ENCODE data around the gene WNT3A.

The WNT3A gene

DNA sequence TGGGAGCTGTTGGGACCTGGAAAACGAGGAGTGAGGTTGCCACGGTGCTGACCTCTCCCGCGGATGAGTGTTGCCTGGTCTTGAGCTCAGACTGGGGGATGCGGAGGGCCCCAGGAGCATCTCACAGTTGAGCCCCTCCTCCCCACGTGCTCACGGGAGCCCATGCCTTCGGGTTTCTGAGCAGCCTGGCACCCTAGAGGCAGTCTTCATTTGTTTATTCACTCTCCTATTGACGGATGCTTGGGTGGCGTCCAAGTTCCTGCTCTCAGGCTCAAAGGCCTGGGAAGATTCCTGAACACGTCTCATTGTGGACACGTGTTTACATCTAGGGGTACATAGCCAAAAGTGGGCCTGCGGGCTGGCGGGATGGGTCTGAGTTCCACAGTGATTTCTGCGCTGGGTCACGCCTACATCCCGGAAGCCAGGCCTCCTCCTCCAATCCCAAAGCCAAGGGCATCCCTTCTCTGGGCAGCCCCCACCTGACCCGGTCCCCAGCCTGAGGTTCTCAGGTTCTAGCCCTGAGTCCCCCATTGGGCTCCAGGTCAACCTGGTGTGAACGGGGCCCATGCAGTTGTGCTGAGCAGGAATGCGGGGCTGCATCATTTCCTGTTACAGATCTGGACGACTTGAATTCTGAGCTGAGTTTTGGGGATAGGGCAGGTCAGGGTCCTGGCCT, 14.7 kb downstream of the WNT3A start:
- H3K27me3 ChIP-seq (ENCODE audit: insufficient read depth, low read length), result peaks cover 3% of the 10 kb centered on the region
- H3K4me3 ChIP-seq (ENCODE audit: low read length), result no peak overlapping the region
- H3K9me3 ChIP-seq (ENCODE audit: low read length), result peaks cover 5% of the 10 kb centered on the region

DNA sequence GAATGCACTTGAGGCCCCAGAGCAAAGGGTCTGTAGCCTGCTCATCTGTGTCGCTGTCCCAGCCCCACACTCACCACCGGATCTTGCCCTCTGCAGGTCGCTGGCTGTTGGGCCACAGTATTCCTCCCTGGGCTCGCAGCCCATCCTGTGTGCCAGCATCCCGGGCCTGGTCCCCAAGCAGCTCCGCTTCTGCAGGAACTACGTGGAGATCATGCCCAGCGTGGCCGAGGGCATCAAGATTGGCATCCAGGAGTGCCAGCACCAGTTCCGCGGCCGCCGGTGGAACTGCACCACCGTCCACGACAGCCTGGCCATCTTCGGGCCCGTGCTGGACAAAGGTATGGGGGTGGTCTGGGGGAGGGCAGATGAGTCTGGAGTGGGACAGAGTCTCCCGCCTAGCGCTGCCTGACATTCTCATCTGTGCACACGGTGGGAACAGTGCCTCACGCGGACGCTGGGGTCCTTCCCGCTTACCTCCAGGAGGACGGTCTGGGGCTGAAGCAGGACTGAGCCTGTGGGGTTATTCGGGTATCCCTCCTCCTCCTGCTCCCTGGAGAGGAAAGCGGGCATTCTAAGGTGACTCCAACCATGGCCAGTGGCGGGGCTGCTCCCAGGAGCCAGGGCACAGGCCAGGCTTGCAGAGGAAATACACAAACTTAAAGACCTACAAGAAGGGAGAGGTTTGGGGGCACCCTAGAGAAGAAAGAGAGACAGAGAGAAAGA, 15.9 kb downstream of the WNT3A start:
- Histone ChIP-seq H3K27me3 (ENCODE audit: insufficient read depth, low read length) (peaks cover 3% of the 10 kb centered on the region), H3K36me3 (ENCODE audit: insufficient read depth, low read length) (no peaks in the 10 kb centered on the region), H2AFZ (ENCODE audit: low read depth, low read length) (no peak overlapping the region), H3K4me3 (ENCODE audit: low read length) (no peak overlapping the region), H3K9me3 (ENCODE audit: low read length) (peaks cover 3% of the 10 kb centered on the region), H3K4me1 (ENCODE audit: insufficient read depth, low read length) (peaks cover 3% of the 10 kb centered on the region)

More for the DNA sequence above, 14.7 kb downstream of the WNT3A start:
- Histone ChIP-seq H2AFZ (ENCODE audit: low read depth, low read length) (no peak overlapping the region), H3K4me1 (ENCODE audit: insufficient read depth, low read length) (peaks cover 3% of the 10 kb centered on the region), H3K36me3 (ENCODE audit: insufficient read depth, low read length) (no peaks in the 10 kb centered on the region)

DNA sequence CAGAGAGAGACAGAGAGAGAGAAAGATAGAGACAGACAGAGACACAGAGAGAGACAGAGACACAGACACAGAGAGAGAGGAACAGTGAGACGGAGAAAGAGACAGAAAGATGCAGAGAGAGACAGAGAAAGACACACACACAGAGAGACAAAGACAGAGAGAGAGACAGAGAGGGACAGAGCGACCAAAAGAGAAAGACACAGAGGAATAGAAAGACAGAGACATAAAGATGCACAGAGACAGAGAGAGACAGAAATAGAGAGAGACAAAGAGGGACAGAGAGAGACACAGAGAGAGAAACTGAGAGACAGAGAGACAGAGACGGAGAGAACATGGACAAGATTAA, 16.5 kb downstream of the WNT3A start:
- Histone ChIP-seq H3K4me3 (ENCODE audit: low read length) (no peak overlapping the region), H2AFZ (ENCODE audit: low read depth, low read length) (no peak overlapping the region), H3K9me3 (ENCODE audit: low read length) (peaks cover 3% of the 10 kb centered on the region), H3K4me1 (ENCODE audit: insufficient read depth, low read length) (peaks cover 3% of the 10 kb centered on the region), H3K36me3 (ENCODE audit: insufficient read depth, low read length) (no peaks in the 10 kb centered on the region), H3K27me3 (ENCODE audit: insufficient read depth, low read length) (peaks cover 3% of the 10 kb centered on the region)

DNA sequence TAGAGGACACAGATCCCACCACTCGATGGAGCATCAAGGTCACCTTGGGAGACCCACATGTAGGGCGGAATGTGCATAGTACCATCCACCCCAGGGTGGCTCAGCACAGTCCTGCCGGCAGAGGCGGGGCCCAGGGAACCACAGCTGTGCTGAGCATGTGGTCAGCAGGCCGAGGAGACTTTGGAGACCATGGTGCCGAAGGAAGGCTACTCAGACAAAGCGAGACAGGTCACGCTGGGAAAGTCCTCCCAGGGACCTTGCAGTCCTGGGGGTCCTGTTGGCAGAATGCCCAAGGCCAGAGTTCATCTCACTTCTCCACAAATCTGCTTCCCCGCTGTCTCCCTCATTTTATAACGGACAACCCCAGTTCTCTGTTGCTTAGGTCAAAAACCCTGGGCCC, 22.5 kb downstream of the WNT3A start:
- Histone ChIP-seq H3K27me3 (ENCODE audit: insufficient read depth, low read length) (no peaks in the 10 kb centered on the region), H3K4me3 (ENCODE audit: low read length) (no peak overlapping the region), H3K36me3 (ENCODE audit: insufficient read depth, low read length) (no peaks in the 10 kb centered on the region), H3K4me1 (ENCODE audit: insufficient read depth, low read length) (no peaks in the 10 kb centered on the region), H3K9me3 (ENCODE audit: low read length) (peaks cover 2% of the 10 kb centered on the region), H2AFZ (ENCODE audit: low read depth, low read length) (no peak overlapping the region)

DNA sequence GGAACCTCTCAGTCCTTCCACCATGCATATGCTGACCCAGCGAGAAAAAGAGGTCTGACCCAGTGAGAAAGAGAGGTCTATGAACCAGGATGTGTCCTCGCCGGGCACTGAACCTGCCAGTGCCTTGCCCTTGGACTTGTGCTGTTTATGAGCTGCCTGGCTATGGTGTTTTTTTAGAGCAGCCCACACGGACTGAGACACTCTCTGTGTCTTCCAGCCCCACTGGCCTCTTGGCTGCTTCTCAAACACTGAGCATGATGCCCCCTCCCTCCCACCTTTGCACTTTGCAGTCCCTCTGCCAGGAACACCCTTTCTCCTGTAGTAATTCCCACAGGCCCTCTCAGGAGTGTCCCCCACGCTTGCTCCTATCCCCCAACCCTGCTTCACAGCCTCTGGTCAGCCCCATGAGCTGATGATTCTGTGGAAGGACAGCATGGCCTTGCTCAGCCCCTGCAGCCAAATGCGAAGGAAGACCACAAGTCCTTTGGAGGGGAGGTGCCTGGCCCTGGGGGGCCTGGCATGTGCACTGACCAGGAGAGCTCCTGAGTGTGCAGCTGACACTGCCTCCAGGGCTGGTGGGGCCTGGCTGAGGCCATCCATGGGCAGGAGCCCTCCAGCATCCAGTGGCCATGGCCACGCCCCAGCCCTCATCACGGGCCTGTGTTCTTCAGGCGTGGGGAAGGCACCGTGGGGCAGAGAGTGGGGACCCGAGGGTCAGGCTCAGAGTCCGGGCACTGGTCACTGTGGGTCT, 23.8 kb downstream of the WNT3A start:
- peaks cover 6% of the 10 kb centered on the region for H3K4me1 ChIP-seq (ENCODE audit: insufficient read depth, low read length)
- no peak overlapping the region for H2AFZ ChIP-seq (ENCODE audit: low read depth, low read length)
- H3K36me3 ChIP-seq (ENCODE audit: insufficient read depth, low read length), result no peaks in the 10 kb centered on the region
- no peaks in the 10 kb centered on the region for H3K27me3 ChIP-seq (ENCODE audit: insufficient read depth, low read length)
- peaks cover 2% of the 10 kb centered on the region for H3K9me3 ChIP-seq (ENCODE audit: low read length)
- no peak overlapping the region for H3K4me3 ChIP-seq (ENCODE audit: low read length)

DNA sequence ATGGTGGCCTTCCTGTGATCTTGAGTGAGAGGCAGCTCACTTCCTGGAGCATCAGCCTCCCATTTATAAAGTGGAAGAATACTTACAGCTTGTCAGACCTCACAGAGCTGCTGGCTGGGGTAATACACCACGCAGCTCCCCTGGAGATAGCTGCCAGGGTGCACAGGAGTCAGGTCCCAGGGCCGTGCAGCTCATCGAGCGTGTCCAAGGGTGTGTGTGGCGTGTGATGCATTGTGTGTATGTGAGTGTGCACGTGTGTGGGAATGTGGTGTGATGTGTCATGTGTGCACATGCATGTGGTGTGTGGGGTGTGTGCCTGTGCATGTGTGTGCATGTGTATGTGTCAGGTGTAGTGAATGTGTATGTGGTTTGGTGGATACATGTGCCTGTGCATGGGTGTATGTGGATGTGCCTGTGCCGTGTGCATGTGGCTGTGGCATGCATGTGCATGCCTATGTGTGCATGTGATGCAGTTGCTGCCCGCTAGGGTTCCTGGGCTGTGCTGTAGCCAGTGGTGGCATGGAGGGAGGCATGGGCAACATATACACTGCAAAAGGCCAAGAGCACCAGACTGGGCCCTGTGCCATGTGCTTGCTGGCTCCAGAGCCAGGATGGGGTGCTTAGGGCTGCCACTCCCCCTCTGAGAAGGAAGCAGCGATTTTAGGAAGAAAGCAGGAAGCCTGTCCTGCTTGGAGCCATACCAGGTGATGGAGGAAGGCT, 24.6 kb downstream of the WNT3A start:
- Histone ChIP-seq H3K36me3 (ENCODE audit: insufficient read depth, low read length) (no peaks in the 10 kb centered on the region), H3K4me3 (ENCODE audit: low read length) (no peak overlapping the region), H3K9me3 (ENCODE audit: low read length) (peaks cover 2% of the 10 kb centered on the region), H3K4me1 (ENCODE audit: insufficient read depth, low read length) (peaks cover 14% of the 10 kb centered on the region), H2AFZ (ENCODE audit: low read depth, low read length) (no peak overlapping the region), H3K27me3 (ENCODE audit: insufficient read depth, low read length) (no peaks in the 10 kb centered on the region)

DNA sequence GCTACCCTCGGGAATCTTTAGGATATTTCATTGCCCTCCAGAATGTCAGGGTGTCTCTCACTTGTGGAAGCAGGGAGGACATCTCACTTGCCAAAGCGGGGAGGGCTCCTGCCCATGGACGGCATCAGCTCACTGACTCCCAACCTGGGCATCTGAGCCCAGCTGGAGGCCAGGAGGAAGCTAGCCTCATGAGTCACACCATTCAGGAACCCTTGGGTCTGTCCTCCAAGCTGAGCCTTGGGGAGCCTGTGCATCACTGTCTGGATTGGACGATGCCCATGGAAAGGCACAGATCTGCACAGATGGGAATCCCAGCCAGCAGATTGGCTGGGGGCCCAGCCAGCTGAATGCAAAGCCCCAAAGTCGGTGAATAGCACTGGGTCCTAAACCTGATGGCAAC, 25.2 kb downstream of the WNT3A start:
- Histone ChIP-seq H3K4me1 (ENCODE audit: insufficient read depth, low read length) (peaks cover 20% of the 10 kb centered on the region), H3K9me3 (ENCODE audit: low read length) (peaks cover 2% of the 10 kb centered on the region), H3K27me3 (ENCODE audit: insufficient read depth, low read length) (no peaks in the 10 kb centered on the region), H2AFZ (ENCODE audit: low read depth, low read length) (no peak overlapping the region), H3K4me3 (ENCODE audit: low read length) (no peak overlapping the region), H3K36me3 (ENCODE audit: insufficient read depth, low read length) (no peaks in the 10 kb centered on the region)

DNA sequence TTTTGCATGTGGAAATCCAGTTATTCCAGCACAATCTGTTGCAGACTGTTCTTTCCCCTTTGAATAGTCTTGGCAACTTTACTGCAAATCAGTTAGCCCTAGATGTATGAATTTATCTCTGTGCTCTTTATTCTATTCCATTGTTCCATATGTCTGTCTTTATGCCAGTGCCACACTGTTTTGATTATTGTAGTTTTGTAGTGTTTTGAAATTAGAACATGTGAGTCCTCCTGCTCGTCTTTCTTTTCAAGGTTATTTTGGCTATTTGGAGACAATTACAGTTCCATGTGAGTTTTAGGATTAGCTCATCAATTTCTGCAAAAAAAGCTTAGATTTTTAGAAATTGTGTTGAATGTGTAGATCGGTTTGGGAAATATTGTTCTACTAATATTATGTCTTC, 26.6 kb downstream of the WNT3A start:
- Histone ChIP-seq H3K9me3 (ENCODE audit: low read length) (peaks cover 2% of the 10 kb centered on the region), H3K27me3 (ENCODE audit: insufficient read depth, low read length) (no peaks in the 10 kb centered on the region), H3K4me1 (ENCODE audit: insufficient read depth, low read length) (peaks cover 28% of the 10 kb centered on the region), H3K4me3 (ENCODE audit: low read length) (no peak overlapping the region), H2AFZ (ENCODE audit: low read depth, low read length) (no peak overlapping the region), H3K36me3 (ENCODE audit: insufficient read depth, low read length) (no peaks in the 10 kb centered on the region)

DNA sequence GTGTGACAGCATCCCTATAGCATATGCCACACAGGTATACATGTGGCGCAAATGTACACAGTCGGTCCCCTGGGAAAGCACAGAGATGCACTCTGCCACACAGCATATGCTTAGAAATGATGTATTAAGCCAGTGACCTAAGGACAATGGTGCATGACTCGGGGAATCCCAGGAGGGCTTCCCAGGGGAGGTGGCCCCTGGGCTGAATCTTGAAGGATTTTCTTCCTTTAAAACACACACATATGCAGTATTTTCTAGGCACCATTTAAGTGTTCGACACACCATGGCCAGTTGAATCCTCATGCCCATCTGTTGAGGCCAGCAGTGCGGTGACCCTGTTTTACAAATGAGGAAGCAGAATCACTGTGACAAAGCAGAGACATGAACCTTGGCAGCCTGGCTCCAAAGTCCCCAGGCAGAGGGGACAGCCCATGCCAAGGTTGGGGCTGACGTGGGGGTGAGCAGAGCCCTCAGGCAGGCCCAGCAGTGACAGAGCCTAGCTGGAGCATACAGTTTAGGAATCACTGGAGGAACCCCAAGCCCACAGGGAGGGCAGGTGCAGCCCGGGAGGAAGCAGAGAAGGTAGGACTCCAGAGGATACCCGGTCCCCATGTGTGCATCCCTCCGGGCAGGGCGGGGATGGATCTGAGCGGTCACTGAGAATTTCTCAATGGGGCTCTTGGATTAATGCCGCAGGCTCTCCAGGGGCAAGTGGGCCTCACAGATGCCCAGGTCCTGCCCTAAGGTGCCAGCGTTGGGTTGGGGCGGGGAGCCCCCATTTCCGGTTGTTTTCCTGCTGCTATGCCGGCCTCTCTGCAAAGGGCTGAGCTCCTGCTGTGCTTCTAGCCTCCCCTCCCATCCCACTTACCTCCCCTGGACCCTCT, 28.4 kb downstream of the WNT3A start:
- H3K4me3 ChIP-seq (ENCODE audit: low read length), result no peak overlapping the region
- H3K27me3 ChIP-seq (ENCODE audit: insufficient read depth, low read length), result no peaks in the 10 kb centered on the region
- H3K4me1 ChIP-seq (ENCODE audit: insufficient read depth, low read length), result peaks cover 39% of the 10 kb centered on the region
- H3K9me3 ChIP-seq (ENCODE audit: low read length), result peaks cover 2% of the 10 kb centered on the region
- no peaks in the 10 kb centered on the region for H3K36me3 ChIP-seq (ENCODE audit: insufficient read depth, low read length)
- no peak overlapping the region for H2AFZ ChIP-seq (ENCODE audit: low read depth, low read length)

DNA sequence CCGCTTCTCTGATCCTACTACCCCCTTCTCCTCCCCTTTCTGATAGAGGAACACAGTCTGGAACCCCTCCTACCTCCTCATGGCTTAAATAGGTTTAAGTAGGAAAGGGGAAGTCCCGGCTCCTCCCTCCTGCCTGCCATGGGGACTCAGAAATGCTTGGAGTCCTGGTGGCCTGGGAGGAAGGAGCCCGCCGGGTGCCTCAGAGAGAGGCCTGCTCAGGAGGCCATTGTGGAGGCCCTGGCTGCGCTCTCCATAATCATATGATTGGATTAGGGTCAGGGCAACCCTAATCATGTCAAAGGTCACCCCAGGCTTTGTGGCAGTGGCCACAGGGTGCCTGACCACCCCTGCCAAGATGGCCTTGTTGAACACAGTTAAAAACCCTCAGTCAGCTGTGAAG, 29.0 kb downstream of the WNT3A start:
- H3K36me3 ChIP-seq (ENCODE audit: insufficient read depth, low read length), result no peaks in the 10 kb centered on the region
- H3K27me3 ChIP-seq (ENCODE audit: insufficient read depth, low read length), result no peaks in the 10 kb centered on the region
- peaks cover 39% of the 10 kb centered on the region for H3K4me1 ChIP-seq (ENCODE audit: insufficient read depth, low read length)
- H3K9me3 ChIP-seq (ENCODE audit: low read length), result peaks cover 2% of the 10 kb centered on the region
- no peak overlapping the region for H3K4me3 ChIP-seq (ENCODE audit: low read length)
- H2AFZ ChIP-seq (ENCODE audit: low read depth, low read length), result no peak overlapping the region

DNA sequence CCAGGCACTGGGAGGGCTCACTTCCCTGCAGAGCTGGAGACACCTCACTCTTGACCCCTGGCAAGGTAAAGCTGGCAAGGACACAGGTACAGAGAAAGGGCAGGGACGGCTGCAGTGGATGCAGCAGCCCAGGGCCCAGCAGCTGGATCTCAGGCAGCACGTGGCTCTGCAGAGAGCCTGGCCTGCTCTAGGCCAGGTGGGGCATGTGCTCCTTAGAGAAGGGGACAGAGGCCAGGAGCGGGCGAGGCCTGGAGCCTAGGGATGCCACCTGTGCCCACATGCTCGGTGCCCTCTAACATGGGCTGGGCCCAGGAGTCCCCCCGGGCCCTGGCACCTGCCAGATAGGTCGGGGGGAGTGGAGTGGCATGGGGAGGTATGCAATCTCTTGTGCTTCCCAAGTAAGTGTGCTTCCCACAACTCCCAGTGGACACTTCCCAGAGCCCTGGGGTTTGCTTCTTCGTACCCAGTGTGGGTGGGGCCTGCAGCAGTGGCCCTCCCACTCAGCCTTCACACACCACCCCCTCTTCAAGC, 30.0 kb downstream of the WNT3A start:
- H3K27me3 ChIP-seq (ENCODE audit: insufficient read depth, low read length), result no peaks in the 10 kb centered on the region
- H3K36me3 ChIP-seq (ENCODE audit: insufficient read depth, low read length), result no peaks in the 10 kb centered on the region
- H3K4me1 ChIP-seq (ENCODE audit: insufficient read depth, low read length), result peaks cover 39% of the 10 kb centered on the region
- no peak overlapping the region for H2AFZ ChIP-seq (ENCODE audit: low read depth, low read length)
- H3K9me3 ChIP-seq (ENCODE audit: low read length), result peaks cover 5% of the 10 kb centered on the region
- H3K4me3 ChIP-seq (ENCODE audit: low read length), result no peak overlapping the region

Measured in neuron (in vitro differentiated cells).